EL (cell line): ENCODE data around the gene LRCH4.

Experiments used
- DNase-seq: peaks from one replicate; pipeline ENCODE4 v3.0.0-alpha.2; 2016

Gene LRCH4

GRCh38 chr7:100582041-100582579, 3.8 kb downstream of the LRCH4 start:
- DNase-seq, result no peak

GRCh38 chr7:100580466-100581283, 5.3 kb downstream of the LRCH4 start:
- DNase-seq, result no peak

GRCh38 chr7:100578246-100579183, 7.4 kb downstream of the LRCH4 start:
- DNase-seq, result no peak

GRCh38 chr7:100577507-100577906, 8.4 kb downstream of the LRCH4 start:
- DNase-seq, result no peak

GRCh38 chr7:100577103-100577502, 8.8 kb downstream of the LRCH4 start:
- DNase-seq, result no peak

- no peak for DNase-seq
These were observed 9.4 kb downstream of the LRCH4 start for GRCh38 chr7:100576384-100576993.

- no peak for DNase-seq
These were observed 10.1 kb downstream of the LRCH4 start for GRCh38 chr7:100575746-100576383.

- no peak for DNase-seq
These were observed 10.7 kb downstream of the LRCH4 start for GRCh38 chr7:100575206-100575631.

- DNase-seq, result no peak
These were observed 11.3 kb downstream of the LRCH4 start for GRCh38 chr7:100574362-100575205.

- DNase-seq, result no peak
These were observed 12.1 kb downstream of the LRCH4 start, which contains the start of gene SAP25 for GRCh38 chr7:100573691-100574361. Gene SAP25 (minus strand): TSS chr7:100573900. CDS start chr7:100573742, 158 bp downstream.

GRCh38 chr7:100572949-100573675, 12.8 kb downstream of the LRCH4 start:
- DNase-seq, result no peak

- DNase-seq, result no peak
These were observed 13.5 kb downstream of the LRCH4 start for GRCh38 chr7:100572281-100572948.

- no peak for DNase-seq
These were observed 14.2 kb downstream of the LRCH4 start for GRCh38 chr7:100571829-100572116.

GRCh38 chr7:100570954-100571828, 14.7 kb downstream of the LRCH4 start:
- peak; percentile 36 for DNase-seq

- peak; percentile 42 for DNase-seq
These were observed 16.8 kb downstream of the LRCH4 start for GRCh38 chr7:100568896-100569844.

- DNase-seq, result no peak
These were observed 17.6 kb downstream of the LRCH4 start for GRCh38 chr7:100568176-100568895.

- DNase-seq, result no peak
These were observed 18.2 kb downstream of the LRCH4 start for GRCh38 chr7:100567751-100568175.
